NCI-H524 treated with DMSO at 0.1 percent for 48 hours (cell line): ENCODE measurements around the gene ARL13B.

ENCODE experiments used
- DNase-seq: peaks from one replicate; lab custom pipeline; 2025; lab: John Stamatoyannopoulos, UW

ARL13B gene

DNA sequence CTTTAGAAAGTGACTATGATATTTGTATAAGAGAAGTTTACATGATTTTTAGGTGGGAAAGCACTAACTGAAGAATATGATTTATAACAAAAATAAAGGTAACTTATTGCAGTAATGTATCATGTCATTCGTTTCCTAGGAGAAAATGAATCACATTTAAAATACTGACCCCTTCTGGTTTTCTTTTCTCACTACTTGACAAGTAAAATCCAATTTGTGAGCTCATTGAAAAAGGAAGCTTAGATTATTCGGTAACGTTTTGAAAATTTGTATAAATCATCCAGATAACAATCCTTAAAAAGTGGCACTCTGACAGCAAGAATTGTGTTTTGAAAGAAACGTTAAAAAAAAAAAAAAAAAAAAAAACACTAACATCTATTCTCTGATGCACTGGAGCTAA, 121.9 kb downstream of the ARL13B start:
- DNase-seq, result no peak
